Epithelial cell of proximal tubule (primary cell): ENCODE data around the gene RHOJ. TPM values are rescaled to one million over a fixed set of nuclear protein-coding genes. Genes with fewer than 3 reads are reported as not detected.

Experiments used
- DNase-seq: peaks from one replicate; pipeline ENCODE4 v3.0.0-alpha.2; 2011; ENCODE audit warnings: low read depth
- H3K4me3 ChIP-seq: 2 replicates; pipeline ENCODE4 v1.5.1; 2011; ENCODE audit warnings: low read depth, mild to moderate bottlenecking, low read length
- CTCF ChIP-seq: conservative IDR thresholded peaks from 2 replicates; pipeline ENCODE4 v1.5.1; 2012; ENCODE audit warnings: low read depth, mild to moderate bottlenecking, low read length
- total RNA-seq: library from RNA; depleted of rRNA; stranded (reverse); fragments of >200 nt; gene quantifications from 2 replicates; pipeline ENCODE4 v1.2.3, GENCODE V29; 2015

RHOJ gene
- total RNA-seq, 1 donor from 2014 or later = 0.23 TPM

GRCh38 chr14:63205044-63205575, 867 bp downstream of the RHOJ start:
- no peak for TF ChIP-seq CTCF
- no peak for DNase-seq
- H3K4me3 ChIP-seq = peak overlapping the region; percentile 50

GRCh38 chr14:63205866-63206265, 1.6 kb downstream of the RHOJ start:
- TF ChIP-seq CTCF = no peak
- DNase-seq = no peak
- no peak overlapping the region for H3K4me3 ChIP-seq

GRCh38 chr14:63209160-63209559, 4.9 kb downstream of the RHOJ start:
- H3K4me3 ChIP-seq = no peak overlapping the region
- TF ChIP-seq CTCF = no peak
- no peak for DNase-seq

- DNase-seq = no peak
- H3K4me3 ChIP-seq = no peak overlapping the region
- TF ChIP-seq CTCF = no peak
Observed at GRCh38 chr14:63210812-63211211, 6.6 kb downstream of the RHOJ start.

GRCh38 chr14:63212209-63212608, 8.0 kb downstream of the RHOJ start:
- H3K4me3 ChIP-seq = no peak overlapping the region
- no peak for DNase-seq
- TF ChIP-seq CTCF = peak; percentile 31

- DNase-seq = no peak
- H3K4me3 ChIP-seq = no peak overlapping the region
- no peak for TF ChIP-seq CTCF
Observed at GRCh38 chr14:63212776-63213500, 8.7 kb downstream of the RHOJ start.
